HS-5 (cell line): ENCODE data around the gene HAGHL.
"Not testable (repeated sequence)": the region's sequence is repeated elsewhere in the genome, so short reads cannot be mapped to it uniquely, and the experiment has no call there.

Experiments used
- DNase-seq: peaks from one replicate; pipeline ENCODE4 v3.0.0-alpha.2; 2012; ENCODE audit warnings: low read depth

HAGHL gene

GRCh38 chr16:689175-689897 is 37.6 kb upstream of the HAGHL start:
- no peak for DNase-seq

- DNase-seq: not testable (repeated sequence)
Measured at GRCh38 chr16:691242-691641, 35.7 kb upstream of the HAGHL start.

- DNase-seq: no peak
Measured at GRCh38 chr16:692356-693108, 34.4 kb upstream of the HAGHL start.

- DNase-seq: no peak
Measured at GRCh38 chr16:693364-693763, 33.5 kb upstream of the HAGHL start.

- no peak for DNase-seq
Measured at GRCh38 chr16:693766-694165, 33.1 kb upstream of the HAGHL start.

GRCh38 chr16:694187-694862 is 32.6 kb upstream of the HAGHL start:
- DNase-seq: no peak

GRCh38 chr16:694863-695354 is 32.0 kb upstream of the HAGHL start:
- no peak for DNase-seq

- DNase-seq: no peak
Measured at GRCh38 chr16:695355-696089, 31.4 kb upstream of the HAGHL start.

GRCh38 chr16:698911-699671 is 27.8 kb upstream of the HAGHL start:
- DNase-seq: no peak

- DNase-seq: no peak
Measured at GRCh38 chr16:700684-701584, 26.0 kb upstream of the HAGHL start.

GRCh38 chr16:702341-702740 is 24.6 kb upstream of the HAGHL start:
- DNase-seq: no peak

- DNase-seq: no peak
Measured at GRCh38 chr16:703406-703805, 23.5 kb upstream of the HAGHL start.

GRCh38 chr16:704047-704446 is 22.9 kb upstream of the HAGHL start:
- no peak for DNase-seq

GRCh38 chr16:704552-705380 is 22.1 kb upstream of the HAGHL start:
- DNase-seq: no peak

GRCh38 chr16:705431-706188 is 21.3 kb upstream of the HAGHL start, which contains the start of gene FBXL16:
FBXL16 (minus strand) TSS chr16:705801; CDS start chr16:697405, 8,396 bp downstream.
- no peak for DNase-seq

- DNase-seq: no peak
Measured at GRCh38 chr16:706189-707061, 20.5 kb upstream of the HAGHL start.

- DNase-seq: no peak
Measured at GRCh38 chr16:707062-707538, 19.8 kb upstream of the HAGHL start.
